T1000 (cell line): ENCODE results near the gene EEFSEC.
A peak's percentile ranks its signal among the peaks of the same experiment; 100 is the strongest.

Experiments
- DNase-seq: peaks from one replicate; lab custom pipeline; 2025; ENCODE audit warnings: mixed read lengths; lab: John Stamatoyannopoulos, UW

EEFSEC gene

DNA sequence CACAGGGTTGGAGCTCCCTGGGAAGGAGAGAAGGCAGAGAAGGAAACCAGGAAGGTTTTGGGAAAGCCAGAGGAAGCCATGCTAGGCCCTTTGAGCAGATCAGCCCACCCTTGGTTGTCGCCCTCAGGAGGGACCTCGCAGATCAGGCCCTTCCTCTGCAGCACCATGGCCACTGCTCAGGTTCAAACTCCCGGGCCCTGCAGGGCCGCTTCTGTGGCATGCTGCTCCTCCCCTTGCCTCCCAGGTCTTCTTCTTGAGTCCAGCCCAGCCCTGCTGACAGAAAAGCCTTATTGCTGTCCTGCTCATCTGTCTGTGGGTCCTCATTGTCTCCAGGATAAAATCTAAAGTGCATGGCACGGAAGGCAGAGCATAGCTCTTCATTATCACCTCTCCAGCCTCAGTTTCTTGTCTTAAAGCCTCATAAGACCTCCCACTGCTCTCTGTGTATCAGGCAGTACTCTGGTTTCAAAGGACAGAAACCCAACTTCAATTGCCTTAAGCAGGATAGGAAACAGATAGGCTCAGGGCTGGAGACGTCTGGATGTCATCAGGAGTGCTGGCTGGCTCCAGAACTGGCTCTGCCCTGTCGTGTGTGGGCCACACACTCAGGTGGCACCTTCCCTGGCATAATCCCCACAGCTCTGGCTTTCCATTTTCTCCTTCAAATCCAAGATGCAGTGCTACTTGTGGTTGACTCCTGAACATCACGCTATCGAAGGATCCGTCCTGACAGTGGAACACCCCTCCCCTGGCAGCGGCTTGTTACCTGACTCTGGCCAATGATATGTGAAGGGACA lies 118.5 kb downstream of the EEFSEC start:
- no peak for DNase-seq

GRCh38 chr3:128273109-128273840 lies 120.0 kb downstream of the EEFSEC start:
- no peak for DNase-seq

DNA sequence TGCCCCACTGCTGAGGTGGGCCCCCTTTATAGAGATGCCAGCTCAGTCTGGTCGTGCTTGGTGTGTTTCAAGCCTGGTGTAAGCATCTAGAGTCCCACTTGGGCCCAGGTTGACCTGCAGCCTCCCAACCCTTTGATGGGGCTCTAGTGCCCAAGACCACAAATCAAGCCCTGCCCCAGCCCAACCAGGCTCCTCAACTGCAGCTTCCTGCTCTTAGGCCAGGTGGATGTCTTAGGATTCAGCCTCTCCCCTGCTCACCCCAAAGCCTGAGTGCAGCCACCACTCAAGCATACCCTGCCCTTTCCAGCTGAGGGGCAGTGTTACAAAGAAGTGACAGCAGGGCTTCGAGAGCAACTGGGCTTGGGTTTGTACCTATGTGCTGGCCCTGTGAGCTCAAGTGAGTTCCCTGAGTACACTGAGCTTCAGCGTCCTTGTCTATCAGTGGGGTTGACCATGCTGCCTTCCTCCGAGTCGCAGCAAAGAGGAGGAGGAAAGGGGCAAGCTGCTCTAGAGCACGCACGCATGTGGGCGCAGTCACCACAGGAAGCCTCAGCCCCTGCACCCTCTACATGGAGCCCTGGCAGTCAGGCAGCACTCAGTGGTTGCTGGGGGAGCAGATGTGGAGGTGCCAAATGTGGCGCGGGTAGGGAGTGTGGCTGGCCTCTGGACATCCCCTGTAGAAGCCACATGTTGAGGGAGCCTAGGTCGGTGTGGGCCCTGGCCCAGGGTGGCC lies 120.7 kb downstream of the EEFSEC start:
- DNase-seq, result no peak

- DNase-seq, result peak; percentile 61
These were observed 121.6 kb downstream of the EEFSEC start for GRCh38 chr3:128274837-128275236.

DNA sequence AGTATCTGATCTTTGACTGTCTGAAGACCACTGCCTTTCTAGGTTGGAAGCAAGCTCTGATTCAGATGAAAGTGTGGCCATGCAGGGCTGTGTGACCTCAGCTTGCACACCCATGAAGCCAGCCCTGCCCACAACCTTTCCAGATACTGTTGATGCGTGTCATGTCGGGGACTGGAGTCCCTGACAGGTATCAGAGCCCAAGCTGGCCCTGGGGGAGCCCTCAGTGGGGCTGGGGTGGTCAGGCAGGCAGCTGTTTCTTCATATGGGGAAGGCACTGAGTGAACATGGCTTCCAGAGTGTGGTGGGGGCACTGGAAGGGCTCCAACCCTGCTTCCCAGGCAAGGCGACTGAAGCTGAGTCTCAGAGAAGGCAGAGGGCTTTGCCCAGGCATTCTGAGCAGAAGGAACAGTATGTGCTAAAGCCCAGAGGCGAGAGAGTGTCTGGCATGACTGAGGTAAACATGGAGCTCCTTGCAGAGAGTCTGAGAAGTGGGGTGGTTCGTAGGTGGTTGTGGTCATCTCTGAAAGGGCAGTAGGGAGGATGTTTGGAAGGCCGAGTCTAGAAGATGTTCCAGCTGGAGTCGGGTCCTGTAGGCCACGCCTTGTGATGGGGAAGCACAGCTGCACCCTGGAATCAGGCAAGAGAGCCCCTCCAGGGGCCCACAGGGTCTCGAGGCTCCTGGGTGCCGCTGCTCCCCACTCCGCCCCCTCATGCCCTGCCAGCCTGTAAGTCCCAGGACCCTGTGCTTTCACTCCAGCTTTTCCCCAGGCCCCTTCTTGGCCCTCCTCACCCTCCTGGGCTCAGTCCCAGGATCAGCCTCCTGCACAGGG lies 122.2 kb downstream of the EEFSEC start:
- DNase-seq, result no peak

DNA sequence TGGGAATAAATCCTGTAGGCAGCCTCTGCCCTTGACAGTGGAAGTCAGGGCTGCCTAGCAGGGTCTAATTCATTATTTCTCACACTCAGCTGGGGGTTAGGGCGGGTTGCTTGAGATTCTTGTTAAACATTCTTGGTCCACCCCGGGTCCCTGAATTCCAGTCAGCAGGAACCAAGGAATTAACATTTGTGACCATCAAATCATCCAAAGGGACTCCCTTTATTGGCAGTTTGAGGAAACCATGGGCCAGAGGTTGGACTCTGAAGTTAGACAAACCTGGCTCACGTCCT lies 122.8 kb downstream of the EEFSEC start:
- DNase-seq, result no peak

DNA sequence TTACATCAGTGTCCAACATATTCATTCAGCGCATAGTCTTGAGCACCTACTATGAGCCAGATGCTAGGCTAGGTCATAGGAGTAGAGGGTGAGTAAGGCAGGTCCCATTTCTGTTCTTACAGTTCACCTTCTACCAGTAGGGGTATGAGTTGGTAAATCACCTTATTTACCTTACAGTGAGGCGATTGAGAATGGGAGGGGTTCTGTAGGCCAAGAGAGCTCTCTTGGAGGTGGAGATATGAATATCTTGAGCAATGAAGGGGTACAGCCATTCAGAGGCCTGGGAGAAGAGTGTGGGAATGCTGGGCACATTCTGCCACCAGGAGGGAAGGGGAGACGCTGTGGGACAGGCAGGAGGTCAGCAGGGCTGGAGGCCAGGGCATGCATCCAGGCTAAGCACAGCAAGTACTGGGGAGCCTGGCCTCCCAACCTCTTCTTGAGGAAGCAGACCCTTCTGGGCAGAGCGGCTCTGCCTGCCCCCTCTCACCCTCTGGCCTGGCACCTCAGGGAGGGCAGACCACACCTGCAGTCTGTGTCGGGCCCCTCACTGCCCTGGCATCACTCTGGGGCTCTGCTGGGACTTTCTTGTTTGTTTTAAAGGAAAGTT lies 123.4 kb downstream of the EEFSEC start:
- no peak for DNase-seq

DNA sequence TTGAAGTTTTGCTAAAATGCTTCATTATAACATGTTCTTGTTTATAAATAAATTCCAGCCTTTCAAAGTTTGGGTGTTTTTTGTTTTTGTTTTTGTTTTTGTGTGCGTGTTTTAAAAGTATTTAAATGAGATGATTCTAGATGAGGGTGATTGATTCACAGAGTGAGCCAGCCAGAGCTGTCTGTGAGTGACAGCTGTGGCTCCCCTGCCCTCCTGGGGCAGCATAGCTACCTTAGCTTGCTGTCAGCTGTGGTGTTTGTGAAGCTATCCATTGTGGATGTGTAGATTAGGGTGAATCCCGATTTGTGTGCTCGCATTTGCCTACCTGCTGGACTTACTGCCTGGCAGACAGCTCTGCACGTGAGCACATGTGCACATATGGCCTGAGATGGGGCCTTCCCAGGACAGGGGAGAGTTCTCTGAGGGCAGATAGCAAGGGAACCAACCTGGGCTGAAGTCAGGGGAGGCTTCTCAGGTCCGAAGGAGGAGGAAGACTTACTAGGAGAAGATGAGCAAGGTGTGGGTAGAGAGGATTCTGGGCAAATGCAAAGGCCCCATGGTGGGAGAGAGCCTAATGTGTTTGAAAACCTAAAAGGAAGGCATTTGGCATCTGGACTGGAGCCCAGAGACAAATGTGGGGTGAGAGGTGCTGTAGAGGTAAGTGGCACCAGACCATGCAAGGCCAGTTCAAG lies 124.2 kb downstream of the EEFSEC start:
- DNase-seq, result no peak

GRCh38 chr3:128278130-128278529 lies 124.8 kb downstream of the EEFSEC start:
- no peak for DNase-seq

DNA sequence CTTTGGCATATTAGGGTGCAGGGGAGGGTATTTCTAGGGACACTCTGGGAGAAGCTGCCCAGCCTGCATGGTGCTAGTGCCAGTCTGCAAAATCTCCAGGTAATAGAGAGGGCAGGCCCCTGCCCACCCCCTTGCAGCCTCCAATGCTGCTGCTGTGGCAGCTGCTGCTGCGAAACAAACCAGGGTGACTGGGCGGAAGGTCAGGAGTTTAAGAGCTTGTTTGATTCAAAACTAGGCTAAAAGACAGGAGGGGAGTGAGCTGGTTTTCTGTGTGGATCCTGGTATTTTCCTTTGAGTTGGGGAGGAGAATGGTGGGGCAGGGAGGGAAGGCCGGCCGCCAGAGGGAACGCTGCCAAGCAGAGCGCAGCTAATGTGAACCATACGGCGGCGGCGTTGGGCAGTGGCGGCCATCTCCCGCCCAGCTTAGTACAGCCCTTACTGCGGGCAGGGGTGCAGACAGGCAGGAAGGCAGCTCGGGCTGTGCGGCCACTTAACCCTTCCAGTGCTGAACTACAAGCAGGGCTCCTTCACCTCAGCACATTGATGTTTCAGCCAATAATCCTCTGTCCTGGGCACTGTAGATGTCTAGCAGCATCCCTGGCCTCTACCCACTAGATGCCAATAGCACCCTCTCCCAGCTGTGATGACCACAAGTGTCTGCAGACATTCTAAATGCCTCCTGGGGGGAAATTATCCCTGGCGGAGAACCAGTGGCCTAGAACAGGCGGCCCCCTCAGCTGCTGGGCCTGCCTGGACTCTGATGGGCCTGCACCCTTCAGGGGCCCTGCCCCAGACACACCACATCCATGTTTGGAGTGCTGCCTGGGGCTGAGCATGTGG lies 125.7 kb downstream of the EEFSEC start:
- DNase-seq, result no peak

GRCh38 chr3:128279601-128279880 lies 126.3 kb downstream of the EEFSEC start:
- no peak for DNase-seq

GRCh38 chr3:128280481-128281052 lies 127.3 kb downstream of the EEFSEC start:
- no peak for DNase-seq

DNA sequence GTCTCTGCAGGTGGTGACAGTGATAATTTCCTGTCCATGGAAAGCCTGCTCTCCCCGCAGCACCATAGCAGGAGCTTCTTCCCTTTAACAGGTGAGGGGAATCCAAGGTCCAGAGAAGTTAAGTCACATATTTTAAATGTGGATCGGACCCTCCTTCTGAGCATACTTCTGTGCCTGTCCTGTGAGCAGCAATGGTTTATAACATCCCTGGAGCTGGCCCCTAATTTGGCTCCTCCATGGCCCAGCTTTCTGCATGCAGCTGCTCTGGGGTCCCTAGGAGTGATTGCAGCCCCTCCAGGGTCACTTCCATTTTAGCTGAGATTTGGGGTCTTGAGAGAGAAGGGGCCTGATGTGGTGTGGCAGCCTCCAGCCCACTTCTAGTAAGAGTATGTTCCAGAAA lies 127.8 kb downstream of the EEFSEC start:
- no peak for DNase-seq

GRCh38 chr3:128281461-128282367 lies 128.4 kb downstream of the EEFSEC start:
- no peak for DNase-seq

DNA sequence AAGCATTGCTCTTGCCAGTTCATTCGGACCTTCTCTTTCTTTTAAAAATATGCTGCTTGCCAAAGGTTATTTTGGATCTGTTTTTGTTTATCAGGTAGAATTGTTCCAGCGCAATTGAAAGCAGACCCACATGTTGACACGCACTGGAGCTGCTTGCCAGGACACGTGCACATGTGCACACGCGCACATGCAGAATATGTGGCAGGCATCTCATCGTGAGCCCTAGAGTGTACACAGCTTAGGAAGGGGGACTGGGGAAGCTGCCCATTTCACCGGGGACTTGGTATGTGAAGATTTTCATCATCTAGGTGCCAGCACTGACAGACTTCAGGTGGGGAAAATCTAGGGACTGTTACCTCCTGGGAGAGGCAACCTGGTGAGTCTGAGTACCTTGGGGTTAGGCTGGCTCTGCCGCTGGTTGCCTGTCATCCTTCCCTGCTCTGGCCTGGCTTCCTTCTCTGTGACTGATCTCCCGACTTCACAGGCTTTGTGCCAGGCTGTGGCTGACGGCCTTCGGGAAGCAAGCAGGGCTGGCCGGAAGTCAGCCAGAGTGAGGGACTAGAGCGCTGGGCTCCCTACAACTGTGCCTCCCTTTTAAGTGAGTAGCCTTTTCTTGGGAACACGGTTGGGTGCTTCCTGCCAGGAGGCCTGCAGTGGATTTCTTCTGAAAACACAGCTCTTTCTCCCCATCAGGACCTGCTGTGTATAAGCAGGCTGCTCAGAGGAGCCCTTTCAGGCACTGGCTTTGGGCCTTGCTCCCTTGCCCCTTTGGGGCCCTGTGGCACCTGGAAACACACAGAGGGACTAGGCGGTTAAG lies 129.3 kb downstream of the EEFSEC start:
- DNase-seq, result no peak

GRCh38 chr3:128283421-128283820 lies 130.1 kb downstream of the EEFSEC start:
- DNase-seq, result no peak

- no peak for DNase-seq
These were observed 132.0 kb downstream of the EEFSEC start for GRCh38 chr3:128285042-128285966.
